Measurements from ENCODE around the gene SMARCD2. TPM values are rescaled to one million over a fixed set of nuclear protein-coding genes. Genes with fewer than 3 reads are reported as not detected.

SMARCD2 gene
- total and polyA plus RNA-seq, 2 of the 13 experiments (the other 11 are each of a cell fraction or from before 2014, with no cell fraction given): 122 to 150 TPM

DNA sequence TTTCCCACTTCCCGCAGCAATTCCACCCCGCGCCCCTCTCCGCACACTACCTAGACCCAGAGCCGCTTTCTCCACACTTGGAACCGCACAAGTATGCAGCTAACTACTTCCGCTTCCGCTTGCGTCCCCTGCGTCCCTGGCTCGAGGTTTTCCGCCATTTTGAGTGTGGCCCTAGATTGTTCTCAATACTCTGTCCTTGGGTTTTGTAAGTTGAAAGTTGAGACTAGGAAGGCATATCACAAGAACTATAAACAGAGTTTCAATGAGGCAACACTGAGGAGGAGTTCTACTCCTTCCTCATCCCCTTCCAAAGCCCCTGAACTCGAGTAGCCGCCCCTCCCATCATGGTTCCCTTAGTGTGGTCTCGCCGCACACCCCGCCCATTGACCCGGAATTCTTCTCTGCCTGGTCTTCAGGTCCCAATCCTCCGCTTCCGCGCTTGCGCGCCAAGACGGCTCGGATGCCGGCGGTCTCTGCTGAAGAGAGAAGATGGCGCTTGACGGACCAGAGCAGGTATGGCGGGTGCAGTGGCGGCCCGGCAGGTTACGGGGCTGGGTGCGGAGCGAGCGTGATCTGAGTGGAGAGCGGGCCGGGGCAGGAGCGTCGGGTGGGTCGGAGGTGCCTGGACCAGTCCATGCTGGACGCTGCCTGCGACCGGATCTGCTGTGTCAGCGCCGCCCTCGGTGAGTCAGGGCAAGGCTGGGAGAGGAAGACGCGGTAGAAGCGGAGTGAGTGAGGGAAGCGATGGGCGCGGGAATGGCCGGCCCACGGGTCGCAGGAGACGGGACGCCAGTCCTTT, 15.3 kb downstream of the SMARCD2 start, which contains the start of the genes FTSJ3 and PSMC5 (continued):
- TF ChIP-seq ZMYM2 (CRISPR knock-in tag; IDR thresholded peaks at IDR 0.05) (no peak), ZSCAN21 (CRISPR knock-in tag; IDR thresholded peaks at IDR 0.05; ENCODE audit: borderline replicate concordance) (peak; percentile 78; the same call in 1 of the 2 replicates), ZNF567 (CRISPR knock-in tag; IDR thresholded peaks at IDR 0.05; ENCODE audit: borderline replicate concordance) (no peak; the same call in 1 of the 2 replicates), SP4 (CRISPR knock-in tag; IDR thresholded peaks at IDR 0.05) (peak; percentile 84), SALL1 (CRISPR knock-in tag; IDR thresholded peaks at IDR 0.05) (peak; percentile 88; the same call in 1 of the 2 replicates), RBM22 (optimal IDR thresholded peaks at IDR 0.05; ENCODE audit: low read length) (no peak), ZNF446 (CRISPR knock-in tag; IDR thresholded peaks at IDR 0.05) (peak; percentile 55; the same call in 1 of the 2 replicates), HHEX (CRISPR knock-in tag; IDR thresholded peaks at IDR 0.05) (no peak), ZZZ3 (CRISPR knock-in tag; IDR thresholded peaks at IDR 0.05; ENCODE audit: borderline replicate concordance) (peak; percentile 79), ZNF292 (CRISPR knock-in tag; IDR thresholded peaks at IDR 0.05; ENCODE audit: borderline replicate concordance, low read depth) (peak; percentile 90), POLR2A (IDR thresholded peaks at IDR 0.05; ENCODE audit: insufficient read depth in 1 of 2, low read depth in 2 of 2, low read length in 2 of 2) (peak; percentile 75 to 91), ZNF232 (CRISPR knock-in tag; IDR thresholded peaks at IDR 0.05; ENCODE audit: borderline replicate concordance) (peak; percentile 90; the same call in 1 of the 2 replicates)
- TF ChIP-seq, protein P1, sequence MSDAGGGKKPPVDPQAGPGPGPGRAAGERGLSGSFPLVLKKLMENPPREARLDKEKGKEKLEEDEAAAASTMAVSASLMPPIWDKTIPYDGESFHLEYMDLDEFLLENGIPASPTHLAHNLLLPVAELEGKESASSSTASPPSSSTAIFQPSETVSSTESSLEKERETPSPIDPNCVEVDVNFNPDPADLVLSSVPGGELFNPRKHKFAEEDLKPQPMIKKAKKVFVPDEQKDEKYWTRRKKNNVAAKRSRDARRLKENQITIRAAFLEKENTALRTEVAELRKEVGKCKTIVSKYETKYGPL (CRISPR knock-in tag; IDR thresholded peaks at IDR 0.05): no peak
- TF ChIP-seq, protein P2, sequence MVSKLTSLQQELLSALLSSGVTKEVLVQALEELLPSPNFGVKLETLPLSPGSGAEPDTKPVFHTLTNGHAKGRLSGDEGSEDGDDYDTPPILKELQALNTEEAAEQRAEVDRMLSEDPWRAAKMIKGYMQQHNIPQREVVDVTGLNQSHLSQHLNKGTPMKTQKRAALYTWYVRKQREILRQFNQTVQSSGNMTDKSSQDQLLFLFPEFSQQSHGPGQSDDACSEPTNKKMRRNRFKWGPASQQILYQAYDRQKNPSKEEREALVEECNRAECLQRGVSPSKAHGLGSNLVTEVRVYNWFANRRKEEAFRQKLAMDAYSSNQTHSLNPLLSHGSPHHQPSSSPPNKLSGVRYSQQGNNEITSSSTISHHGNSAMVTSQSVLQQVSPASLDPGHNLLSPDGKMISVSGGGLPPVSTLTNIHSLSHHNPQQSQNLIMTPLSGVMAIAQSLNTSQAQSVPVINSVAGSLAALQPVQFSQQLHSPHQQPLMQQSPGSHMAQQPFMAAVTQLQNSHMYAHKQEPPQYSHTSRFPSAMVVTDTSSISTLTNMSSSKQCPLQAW (CRISPR knock-in tag; IDR thresholded peaks at IDR 0.05): peak; percentile 80
- TF ChIP-seq, protein P3, sequence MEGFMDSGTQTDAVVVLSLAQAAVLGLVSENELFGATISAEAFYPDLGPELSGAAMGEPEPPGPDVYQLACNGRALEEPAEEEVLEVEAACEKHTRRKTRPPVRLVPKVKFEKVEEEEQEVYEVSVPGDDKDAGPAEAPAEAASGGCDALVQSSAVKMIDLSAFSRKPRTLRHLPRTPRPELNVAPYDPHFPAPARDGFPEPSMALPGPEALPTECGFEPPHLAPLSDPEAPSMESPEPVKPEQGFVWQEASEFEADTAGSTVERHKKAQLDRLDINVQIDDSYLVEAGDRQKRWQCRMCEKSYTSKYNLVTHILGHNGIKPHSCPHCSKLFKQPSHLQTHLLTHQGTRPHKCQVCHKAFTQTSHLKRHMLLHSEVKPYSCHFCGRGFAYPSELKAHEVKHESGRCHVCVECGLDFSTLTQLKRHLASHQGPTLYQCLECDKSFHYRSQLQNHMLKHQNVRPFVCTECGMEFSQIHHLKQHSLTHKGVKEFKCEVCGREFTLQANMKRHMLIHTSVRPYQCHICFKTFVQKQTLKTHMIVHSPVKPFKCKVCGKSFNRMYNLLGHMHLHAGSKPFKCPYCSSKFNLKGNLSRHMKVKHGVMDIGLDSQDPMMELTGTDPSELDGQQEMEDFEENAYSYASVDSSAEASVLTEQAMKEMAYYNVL (CRISPR knock-in tag; IDR thresholded peaks at IDR 0.05; ENCODE audit: borderline replicate concordance): peak; percentile 88
- TF ChIP-seq, protein P4, sequence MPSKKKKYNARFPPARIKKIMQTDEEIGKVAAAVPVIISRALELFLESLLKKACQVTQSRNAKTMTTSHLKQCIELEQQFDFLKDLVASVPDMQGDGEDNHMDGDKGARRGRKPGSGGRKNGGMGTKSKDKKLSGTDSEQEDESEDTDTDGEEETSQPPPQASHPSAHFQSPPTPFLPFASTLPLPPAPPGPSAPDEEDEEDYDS (CRISPR knock-in tag; IDR thresholded peaks at IDR 0.05): peak; percentile 76
- TF ChIP-seq, protein P5, sequence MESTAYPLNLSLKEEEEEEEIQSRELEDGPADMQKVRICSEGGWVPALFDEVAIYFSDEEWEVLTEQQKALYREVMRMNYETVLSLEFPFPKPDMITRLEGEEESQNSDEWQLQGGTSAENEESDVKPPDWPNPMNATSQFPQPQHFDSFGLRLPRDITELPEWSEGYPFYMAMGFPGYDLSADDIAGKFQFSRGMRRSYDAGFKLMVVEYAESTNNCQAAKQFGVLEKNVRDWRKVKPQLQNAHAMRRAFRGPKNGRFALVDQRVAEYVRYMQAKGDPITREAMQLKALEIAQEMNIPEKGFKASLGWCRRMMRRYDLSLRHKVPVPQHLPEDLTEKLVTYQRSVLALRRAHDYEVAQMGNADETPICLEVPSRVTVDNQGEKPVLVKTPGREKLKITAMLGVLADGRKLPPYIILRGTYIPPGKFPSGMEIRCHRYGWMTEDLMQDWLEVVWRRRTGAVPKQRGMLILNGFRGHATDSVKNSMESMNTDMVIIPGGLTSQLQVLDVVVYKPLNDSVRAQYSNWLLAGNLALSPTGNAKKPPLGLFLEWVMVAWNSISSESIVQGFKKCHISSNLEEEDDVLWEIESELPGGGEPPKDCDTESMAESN (CRISPR knock-in tag; conservative IDR thresholded peaks at IDR 0.05): peak; percentile 99
- TF ChIP-seq, protein P6, sequence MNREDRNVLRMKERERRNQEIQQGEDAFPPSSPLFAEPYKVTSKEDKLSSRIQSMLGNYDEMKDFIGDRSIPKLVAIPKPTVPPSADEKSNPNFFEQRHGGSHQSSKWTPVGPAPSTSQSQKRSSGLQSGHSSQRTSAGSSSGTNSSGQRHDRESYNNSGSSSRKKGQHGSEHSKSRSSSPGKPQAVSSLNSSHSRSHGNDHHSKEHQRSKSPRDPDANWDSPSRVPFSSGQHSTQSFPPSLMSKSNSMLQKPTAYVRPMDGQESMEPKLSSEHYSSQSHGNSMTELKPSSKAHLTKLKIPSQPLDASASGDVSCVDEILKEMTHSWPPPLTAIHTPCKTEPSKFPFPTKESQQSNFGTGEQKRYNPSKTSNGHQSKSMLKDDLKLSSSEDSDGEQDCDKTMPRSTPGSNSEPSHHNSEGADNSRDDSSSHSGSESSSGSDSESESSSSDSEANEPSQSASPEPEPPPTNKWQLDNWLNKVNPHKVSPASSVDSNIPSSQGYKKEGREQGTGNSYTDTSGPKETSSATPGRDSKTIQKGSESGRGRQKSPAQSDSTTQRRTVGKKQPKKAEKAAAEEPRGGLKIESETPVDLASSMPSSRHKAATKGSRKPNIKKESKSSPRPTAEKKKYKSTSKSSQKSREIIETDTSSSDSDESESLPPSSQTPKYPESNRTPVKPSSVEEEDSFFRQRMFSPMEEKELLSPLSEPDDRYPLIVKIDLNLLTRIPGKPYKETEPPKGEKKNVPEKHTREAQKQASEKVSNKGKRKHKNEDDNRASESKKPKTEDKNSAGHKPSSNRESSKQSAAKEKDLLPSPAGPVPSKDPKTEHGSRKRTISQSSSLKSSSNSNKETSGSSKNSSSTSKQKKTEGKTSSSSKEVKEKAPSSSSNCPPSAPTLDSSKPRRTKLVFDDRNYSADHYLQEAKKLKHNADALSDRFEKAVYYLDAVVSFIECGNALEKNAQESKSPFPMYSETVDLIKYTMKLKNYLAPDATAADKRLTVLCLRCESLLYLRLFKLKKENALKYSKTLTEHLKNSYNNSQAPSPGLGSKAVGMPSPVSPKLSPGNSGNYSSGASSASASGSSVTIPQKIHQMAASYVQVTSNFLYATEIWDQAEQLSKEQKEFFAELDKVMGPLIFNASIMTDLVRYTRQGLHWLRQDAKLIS (CRISPR knock-in tag; IDR thresholded peaks at IDR 0.05): no peak; the same call in 1 of the 2 replicates
